GM12865 (cell line): Measurements from ENCODE around the gene CRYZL1.

Source experiments
- DNase-seq: peaks from one replicate; pipeline ENCODE4 v3.0.0; 2010; ENCODE audit warnings: low read depth
- H3K4me3 ChIP-seq: 2 replicates; pipeline ENCODE4 v1.5.1; 2011; ENCODE audit warnings: mild to moderate bottlenecking, low read depth, low read length, control low read depth
- TF ChIP-seq, protein P1 (sequence below): IDR thresholded peaks from 2 replicates; pipeline ENCODE4 v1.5.1; 2011; ENCODE audit warnings: low read length, control low read depth, low read depth, inconsistent platforms; ENCODE audit not compliant: insufficient read depth; ENCODE audit errors: missing control alignments

Gene CRYZL1

DNA sequence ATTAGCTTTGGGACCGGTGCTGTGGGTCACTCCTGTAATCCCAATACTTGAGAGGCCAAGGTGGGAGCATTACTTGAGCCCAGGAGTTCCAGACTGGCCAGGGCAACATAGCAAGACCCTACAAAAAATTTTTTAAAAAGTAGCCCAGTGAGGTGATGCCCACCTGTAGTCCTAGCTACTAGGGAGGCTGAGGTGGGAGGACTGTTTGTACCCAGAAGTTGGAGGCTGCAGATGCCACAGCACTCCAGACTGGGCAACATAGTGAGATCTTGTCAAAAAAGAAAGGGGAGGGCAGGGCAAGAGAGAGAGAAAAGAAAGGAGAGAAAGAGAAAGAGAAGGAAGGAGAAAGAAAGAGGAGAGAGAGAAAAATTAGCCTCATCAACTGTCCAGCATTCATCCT, 7.0 kb upstream of the CRYZL1 start:
- no peak for DNase-seq
- no peak overlapping the region for H3K4me3 ChIP-seq
- TF ChIP-seq, protein P1, sequence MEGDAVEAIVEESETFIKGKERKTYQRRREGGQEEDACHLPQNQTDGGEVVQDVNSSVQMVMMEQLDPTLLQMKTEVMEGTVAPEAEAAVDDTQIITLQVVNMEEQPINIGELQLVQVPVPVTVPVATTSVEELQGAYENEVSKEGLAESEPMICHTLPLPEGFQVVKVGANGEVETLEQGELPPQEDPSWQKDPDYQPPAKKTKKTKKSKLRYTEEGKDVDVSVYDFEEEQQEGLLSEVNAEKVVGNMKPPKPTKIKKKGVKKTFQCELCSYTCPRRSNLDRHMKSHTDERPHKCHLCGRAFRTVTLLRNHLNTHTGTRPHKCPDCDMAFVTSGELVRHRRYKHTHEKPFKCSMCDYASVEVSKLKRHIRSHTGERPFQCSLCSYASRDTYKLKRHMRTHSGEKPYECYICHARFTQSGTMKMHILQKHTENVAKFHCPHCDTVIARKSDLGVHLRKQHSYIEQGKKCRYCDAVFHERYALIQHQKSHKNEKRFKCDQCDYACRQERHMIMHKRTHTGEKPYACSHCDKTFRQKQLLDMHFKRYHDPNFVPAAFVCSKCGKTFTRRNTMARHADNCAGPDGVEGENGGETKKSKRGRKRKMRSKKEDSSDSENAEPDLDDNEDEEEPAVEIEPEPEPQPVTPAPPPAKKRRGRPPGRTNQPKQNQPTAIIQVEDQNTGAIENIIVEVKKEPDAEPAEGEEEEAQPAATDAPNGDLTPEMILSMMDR, result no peak

DNA sequence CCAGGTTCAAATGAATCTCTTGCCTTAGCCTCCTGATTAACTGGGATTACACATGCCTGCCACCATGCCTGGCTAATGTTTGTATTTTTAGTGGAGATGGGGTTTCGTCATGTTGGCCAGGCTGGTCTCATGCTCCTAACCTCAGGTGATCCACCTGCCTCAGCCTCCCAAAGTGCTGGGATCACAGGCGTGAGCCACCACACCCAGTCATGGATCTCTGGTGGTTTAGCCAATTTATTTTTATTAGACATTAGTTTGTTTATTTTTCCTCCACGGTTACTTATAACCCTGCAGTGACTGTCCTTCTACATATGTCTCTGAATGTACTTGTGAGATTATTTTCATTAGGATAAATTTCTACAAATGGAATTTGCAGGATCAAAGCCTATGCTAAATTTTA, 6.0 kb upstream of the CRYZL1 start:
- no peak overlapping the region for H3K4me3 ChIP-seq
- DNase-seq, result no peak
- TF ChIP-seq, protein P1, result no peak

DNA sequence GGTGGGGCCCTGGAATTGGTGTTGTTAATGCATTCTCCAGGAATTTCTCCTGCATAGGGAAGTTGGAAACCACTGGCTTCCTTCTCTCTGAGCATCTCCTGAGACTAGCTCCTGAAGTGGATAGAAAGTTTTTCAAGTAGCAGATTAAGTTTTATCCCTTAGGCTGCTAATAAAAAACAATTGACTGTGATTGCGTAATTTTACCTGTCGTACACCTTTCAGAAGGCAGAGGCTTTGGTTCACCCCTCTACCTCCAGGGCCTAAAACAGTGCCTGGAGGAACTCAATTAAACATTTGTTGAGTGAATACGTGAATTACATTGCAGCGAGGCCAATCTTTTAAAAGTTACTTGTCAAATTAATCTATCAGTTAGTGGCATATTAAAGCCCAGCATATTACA, 4.2 kb upstream of the CRYZL1 start:
- DNase-seq, result no peak
- TF ChIP-seq, protein P1, result no peak
- no peak overlapping the region for H3K4me3 ChIP-seq

DNA sequence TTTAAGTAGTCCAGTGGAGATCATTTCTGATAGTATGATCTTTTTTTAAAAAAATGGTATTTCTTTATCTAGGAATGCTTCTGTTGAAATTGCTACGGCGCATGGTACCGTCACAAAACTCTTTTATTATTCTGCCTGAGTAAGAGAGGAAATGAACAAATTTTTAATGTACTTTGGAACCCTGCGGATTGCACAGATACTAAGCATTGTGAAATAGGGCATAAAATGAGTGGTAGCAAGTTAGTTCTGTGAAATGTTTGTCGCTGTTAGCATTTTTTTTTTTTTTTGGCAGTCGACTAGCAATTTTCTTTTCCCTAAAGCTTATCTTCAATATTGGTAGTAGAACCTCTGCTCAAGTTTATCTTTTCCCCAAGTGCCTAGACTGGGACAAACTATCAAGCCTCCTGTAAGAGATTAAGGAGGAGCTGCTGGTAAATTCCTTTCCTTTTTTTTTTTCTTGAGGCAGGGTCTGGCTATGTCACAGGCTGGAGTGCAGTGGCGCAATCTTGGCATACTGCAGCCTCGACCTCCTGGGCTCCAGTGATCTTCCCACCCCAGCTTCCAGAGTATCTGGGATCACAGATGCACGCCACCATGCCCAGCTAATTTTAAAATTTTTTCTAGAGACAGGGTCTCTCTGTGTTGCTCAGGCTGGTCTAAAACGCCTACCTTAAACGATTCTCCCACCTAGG, 3.0 kb upstream of the CRYZL1 start:
- no peak overlapping the region for H3K4me3 ChIP-seq
- DNase-seq, result no peak
- TF ChIP-seq, protein P1, result no peak

DNA sequence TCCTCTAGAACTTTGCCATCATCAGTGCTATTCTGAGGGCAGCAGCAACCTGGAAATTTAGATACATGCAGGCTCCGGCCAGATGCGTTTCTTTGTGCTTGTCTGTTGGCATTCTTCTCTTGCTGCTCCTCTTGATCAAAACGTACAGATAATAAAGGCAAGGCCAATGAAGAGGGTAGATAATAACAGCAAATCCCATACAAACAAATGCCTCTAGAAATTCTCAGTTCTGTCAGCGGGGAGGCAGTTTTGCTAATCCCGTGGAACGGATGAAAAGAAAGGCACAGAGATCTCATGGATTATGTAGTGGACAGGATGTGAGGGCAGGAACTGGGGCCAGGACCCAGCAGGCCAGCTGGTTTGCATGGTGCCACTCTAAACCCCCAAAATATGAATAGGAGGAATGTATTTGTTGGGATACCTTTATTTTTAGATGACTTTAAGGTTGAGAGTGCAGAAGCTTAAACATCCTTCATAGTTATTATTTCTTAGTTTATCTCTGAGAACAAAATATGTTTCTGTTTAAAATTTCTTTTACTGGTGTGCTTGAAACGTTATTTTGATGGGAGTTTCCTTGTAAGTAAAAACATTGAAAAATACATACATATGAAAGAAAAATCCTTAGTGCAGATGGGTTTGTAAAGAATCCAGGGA, 2.2 kb upstream of the CRYZL1 start:
- no peak for DNase-seq
- TF ChIP-seq, protein P1, result no peak
- H3K4me3 ChIP-seq, result peak overlapping the region; percentile 72

DNA sequence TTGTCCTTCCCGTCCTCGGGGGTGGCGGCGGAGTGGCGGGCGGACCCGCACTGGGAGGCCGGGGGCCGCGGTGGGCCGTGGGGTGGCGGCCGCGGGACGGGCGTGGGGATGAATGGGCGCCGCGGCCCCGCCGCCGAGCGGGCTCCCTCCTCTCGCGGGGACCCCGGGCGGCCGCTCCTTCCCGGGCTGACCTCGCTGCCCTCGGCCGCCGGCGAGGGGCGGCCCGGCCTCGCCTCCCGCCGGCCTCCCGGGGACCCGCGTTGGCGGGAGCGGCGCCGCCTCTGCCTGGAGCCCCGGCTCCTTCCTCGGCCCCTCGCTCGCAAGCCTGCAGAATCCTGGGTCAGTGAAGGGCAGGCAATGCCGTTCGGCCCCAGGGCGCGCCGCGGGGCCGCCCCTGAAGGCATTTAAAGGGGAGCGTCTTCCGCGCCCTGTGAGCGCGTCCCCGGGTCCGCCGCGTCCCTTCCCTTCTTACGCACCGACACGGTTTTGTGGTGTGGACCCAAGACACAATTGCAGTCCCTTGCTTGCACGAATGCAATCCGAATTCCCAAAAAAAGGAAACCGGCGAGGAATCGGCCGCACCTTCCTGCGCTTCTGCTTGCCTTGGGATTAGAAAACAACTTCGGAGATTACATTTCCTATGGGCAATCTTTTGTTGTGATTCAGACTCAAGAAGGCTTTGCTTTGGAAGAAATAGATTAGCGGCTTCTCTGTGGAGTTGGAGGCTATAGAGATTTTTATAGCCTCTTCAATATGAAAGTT, 1.5 kb upstream of the CRYZL1 start:
- TF ChIP-seq, protein P1, result no peak
- peak; percentile 47 for DNase-seq

More for the DNA sequence above, 1.5 kb upstream of the CRYZL1 start:
- H3K4me3 ChIP-seq, result peak overlapping the region; percentile 72
